GM23248 (cell line): ENCODE measurements around the gene H19.

Source experiments
- EZH2 ChIP-seq: fragments of 200-600 bp; sonication (generic); IDR thresholded peaks from 2 replicates; pipeline ENCODE4 v1.6.1; 2018; ENCODE audit warnings: antibody characterized with exemption, mild to moderate bottlenecking; ENCODE audit not compliant: insufficient read depth, poor library complexity, severe bottlenecking
- EZH2phosphoT487 ChIP-seq: fragments of 200-600 bp; sonication (generic); IDR thresholded peaks from 2 replicates; pipeline ENCODE4 v1.6.1; 2018; ENCODE audit warnings: antibody characterized with exemption, moderate library complexity, mild to moderate bottlenecking, low read depth; ENCODE audit not compliant: insufficient read depth

DNA sequence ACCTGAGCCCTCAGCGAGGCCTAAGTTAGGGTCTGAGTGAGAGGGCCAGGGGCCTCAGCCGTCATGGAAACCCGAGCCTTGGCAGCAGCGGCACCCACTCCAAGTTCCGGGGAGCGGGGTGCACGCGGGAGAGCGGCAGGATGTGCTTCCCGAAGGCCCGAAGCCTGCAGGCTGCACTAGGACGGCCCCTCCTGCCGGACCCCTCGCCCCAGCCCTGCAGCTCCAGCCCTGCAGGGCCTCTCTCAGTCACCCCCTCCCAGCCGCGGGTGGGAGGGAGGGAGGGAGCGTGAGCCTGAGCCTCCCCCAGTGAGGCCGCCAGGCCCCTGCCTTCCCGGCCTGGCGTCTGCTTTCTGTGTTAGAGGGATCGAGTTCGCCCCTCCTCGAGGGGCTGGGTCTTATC is 27.9 kb downstream of the H19 start:
- TF ChIP-seq EZH2 (no peak), EZH2phosphoT487 (no peak)
